ENCODE results near the gene CCDC149. TPM values are rescaled to one million over a fixed set of nuclear protein-coding genes. Genes with fewer than 3 reads are reported as not detected.

Gene CCDC149
- total RNA-seq, 1 experiment from 2014 or later, result 7.9 TPM

GRCh38 chr4:24932515-24933225 is 19.8 kb upstream of the CCDC149 start:
- H3K27me3 ChIP-seq (ENCODE audit: low read length), result no peaks in the 10 kb centered on the region
- H3K9me3 ChIP-seq (ENCODE audit: low read length), result no peaks in the 10 kb centered on the region
- no peak overlapping the region for H3K4me2 ChIP-seq (ENCODE audit: low read length)
- POLR2A ChIA-PET (ENCODE audit: unreplicated experiment), result no interaction called here
- no peak overlapping the region for H2AFZ ChIP-seq (ENCODE audit: low read length)
- no TSS peak for BruUV-seq (replicated peaks)
- H3K79me2 ChIP-seq (ENCODE audit: low read length), result no peaks in the 10 kb centered on the region
- no peak for TF ChIP-seq EZH2 (IDR thresholded peaks at IDR 0.05; ENCODE audit: low read length, unreplicated experiment)
- no peak for TF ChIP-seq CTCF (conservative IDR thresholded peaks at IDR 0.05; ENCODE audit: low read depth, low read length)
- TF ChIP-seq EZH2phosphoT487 (IDR thresholded peaks at IDR 0.05; ENCODE audit: borderline replicate concordance, low read length), result no peak
- intact Hi-C loops (cut with micrococcal nuclease), result no loop called here
- no peak overlapping the region for H3K9ac ChIP-seq (ENCODE audit: low read length)
- no peaks in the 10 kb centered on the region for H3F3A ChIP-seq (ENCODE audit: low read length, unreplicated experiment)
- H3K9me2 ChIP-seq (replicated peaks; ENCODE audit: low read length), result no peaks in the 10 kb centered on the region
- no peak for DNase-seq
- CTCF ChIA-PET, result no interaction called here
- H3K4me1 ChIP-seq (ENCODE audit: insufficient read depth, low read length), result no peaks in the 10 kb centered on the region
- no peaks in the 10 kb centered on the region for H4K20me1 ChIP-seq (ENCODE audit: low read length)
- no peaks in the 10 kb centered on the region for H3K36me3 ChIP-seq (ENCODE audit: low read depth, low read length)
- H3K4me3 ChIP-seq (ENCODE audit: low read length), result no peak overlapping the region
- ATAC-seq, result no peak
- no peak overlapping the region for H3K27ac ChIP-seq (ENCODE audit: low read length)

GRCh38 chr4:24930151-24930550 is 17.3 kb upstream of the CCDC149 start:
- Histone ChIP-seq H3K9me2 (replicated peaks; ENCODE audit: low read length) (no peaks in the 10 kb centered on the region), H3K4me1 (ENCODE audit: insufficient read depth, low read length) (no peaks in the 10 kb centered on the region), H3K27ac (ENCODE audit: low read length) (no peak overlapping the region), H3K4me2 (ENCODE audit: low read length) (no peak overlapping the region), H3K4me3 (ENCODE audit: low read length) (no peak overlapping the region), H3K9ac (ENCODE audit: low read length) (no peak overlapping the region), H3K9me3 (ENCODE audit: low read length) (no peaks in the 10 kb centered on the region), H2AFZ (ENCODE audit: low read length) (no peak overlapping the region), H3K36me3 (ENCODE audit: low read depth, low read length) (no peaks in the 10 kb centered on the region), H3K27me3 (ENCODE audit: low read length) (no peaks in the 10 kb centered on the region), H4K20me1 (ENCODE audit: low read length) (no peaks in the 10 kb centered on the region), H3F3A (ENCODE audit: low read length, unreplicated experiment) (no peaks in the 10 kb centered on the region), H3K79me2 (ENCODE audit: low read length) (no peaks in the 10 kb centered on the region)
- ChIA-PET POLR2A (ENCODE audit: unreplicated experiment) (no interaction called here), CTCF (no interaction called here)
- BruUV-seq (replicated peaks), result no TSS peak
- no peak for ATAC-seq
- intact Hi-C loops (cut with micrococcal nuclease), result no loop called here
- DNase-seq, result peak; percentile 15
- TF ChIP-seq EZH2 (IDR thresholded peaks at IDR 0.05; ENCODE audit: low read length, unreplicated experiment) (no peak), CTCF (conservative IDR thresholded peaks at IDR 0.05; ENCODE audit: low read depth, low read length) (no peak), EZH2phosphoT487 (IDR thresholded peaks at IDR 0.05; ENCODE audit: borderline replicate concordance, low read length) (no peak)

- BruUV-seq (replicated peaks), result no TSS peak
- no peaks in the 10 kb centered on the region for H3K27me3 ChIP-seq (ENCODE audit: low read length)
Measured at GRCh38 chr4:24928708-24929107, 15.9 kb upstream of the CCDC149 start.

More at GRCh38 chr4:24928708-24929107, 15.9 kb upstream of the CCDC149 start:
- no peaks in the 10 kb centered on the region for H3K9me3 ChIP-seq (ENCODE audit: low read length)
- H3K4me1 ChIP-seq (ENCODE audit: insufficient read depth, low read length), result no peaks in the 10 kb centered on the region
- intact Hi-C loops (cut with micrococcal nuclease), result no loop called here
- H3K36me3 ChIP-seq (ENCODE audit: low read depth, low read length), result no peaks in the 10 kb centered on the region
- CTCF ChIA-PET, result no interaction called here
- no peaks in the 10 kb centered on the region for H3F3A ChIP-seq (ENCODE audit: low read length, unreplicated experiment)
- ATAC-seq (no peak), DNase-seq (no peak)
- H3K79me2 ChIP-seq (ENCODE audit: low read length), result no peaks in the 10 kb centered on the region
- no peaks in the 10 kb centered on the region for H3K9me2 ChIP-seq (replicated peaks; ENCODE audit: low read length)
- no peak overlapping the region for H3K4me3 ChIP-seq (ENCODE audit: low read length)
- H3K4me2 ChIP-seq (ENCODE audit: low read length), result no peak overlapping the region
- no peak overlapping the region for H3K27ac ChIP-seq (ENCODE audit: low read length)
- POLR2A ChIA-PET (ENCODE audit: unreplicated experiment), result no interaction called here
- TF ChIP-seq CTCF (conservative IDR thresholded peaks at IDR 0.05; ENCODE audit: low read depth, low read length), result no peak
- no peak for TF ChIP-seq EZH2phosphoT487 (IDR thresholded peaks at IDR 0.05; ENCODE audit: borderline replicate concordance, low read length)
- TF ChIP-seq EZH2 (IDR thresholded peaks at IDR 0.05; ENCODE audit: low read length, unreplicated experiment), result no peak
- no peak overlapping the region for H2AFZ ChIP-seq (ENCODE audit: low read length)
- H4K20me1 ChIP-seq (ENCODE audit: low read length), result no peaks in the 10 kb centered on the region
- no peak overlapping the region for H3K9ac ChIP-seq (ENCODE audit: low read length)
